HCT116 (cell line): ENCODE data around the gene BCO2. TPM values are rescaled to one million over a fixed set of nuclear protein-coding genes. Genes with fewer than 3 reads are reported as not detected.

Experiments
- ATAC-seq: fragments of 200-7000 bp; cut with Tn5 transposase; 2 replicates; pipeline ENCODE4 v1.9.1; 2020; ENCODE audit warnings: mild to moderate bottlenecking, moderate library complexity
- BruUV-seq: library from RNA; stranded (reverse); fragments of 400-500 nt; replicated peaks from 2 replicates; lab custom pipeline; 2021; lab: Mats Ljungman, UMichigan
- CTCF ChIA-PET: fragments of 300-600 bp; sonication (Branson Sonifier 250); formaldehyde crosslinking; loops from one replicate; lab custom pipeline; 2021; ENCODE audit warnings: antibody characterized with exemption; lab: Charles Lee
- POLR2A ChIA-PET: fragments of 300-600, 350-600 bp; sonication (Branson Sonifier 250); formaldehyde crosslinking; loops from one replicate; lab custom pipeline; 2021; ENCODE audit warnings: antibody characterized with exemption; lab: Charles Lee
- RAD21 ChIA-PET, 2 experiments: fragments of 300-600 bp; sonication (Branson Sonifier 250); formaldehyde crosslinking; loops; one replicate each; lab custom pipeline; 2023; ENCODE audit warnings: low total read pairs in 2 of 2; ENCODE audit not compliant: uncharacterized antibody in 2 of 2, unreplicated experiment in 2 of 2, low non-redundant PET in 1 of 2; lab: Charles Lee
- DNase-seq: peaks from one replicate; pipeline ENCODE4 v3.0.0-alpha.2; 2010; ENCODE audit warnings: low read depth, low spot score
- H2AFZ ChIP-seq: fragments of 200-600 bp; shearing (Covaris generic), sonication (generic); 2 replicates; pipeline ENCODE4 v1.6.1; 2017; ENCODE audit warnings: low read depth, mixed run types, mixed read lengths, antibody characterized with exemption, low read length; ENCODE audit not compliant: poor library complexity, severe bottlenecking
- H3K27ac ChIP-seq: 2 replicates; pipeline ENCODE4 v1.5.1; 2012; ENCODE audit warnings: low read depth, low read length
- H3K27me3 ChIP-seq: fragments of 200-600 bp; sonication (generic); 2 replicates; pipeline ENCODE4 v1.6.1; 2016; ENCODE audit warnings: mixed run types, low read length, mixed read lengths; ENCODE audit not compliant: insufficient read depth
- H3K36me3 ChIP-seq, 2 experiments: fragments of 200-500 bp in 1 of 2; fragments of 200-600 bp in 1 of 2; sonication (Bioruptor generic) in 1 of 2; sonication (generic) in 1 of 2; 2 replicates each; pipeline versions ENCODE4 v1.5.1 to v1.6.1; 2014 to 2016; ENCODE audit warnings: low read length in 2 of 2, inconsistent platforms in 1 of 2, mixed read lengths in 1 of 2, mixed run types in 1 of 2; ENCODE audit not compliant: insufficient read depth in 2 of 2, control insufficient read depth in 1 of 2
- H3K4me1 ChIP-seq, 2 experiments: fragments of 200-600 bp in 1 of 2; sonication (generic) in 1 of 2; 2 replicates each; pipeline versions ENCODE4 v1.5.1 to v1.6.1; 2012 to 2017; ENCODE audit warnings: low read length in 2 of 2, inconsistent platforms in 1 of 2, mild to moderate bottlenecking in 1 of 2, mixed read lengths in 1 of 2, mixed run types in 1 of 2, moderate library complexity in 1 of 2; ENCODE audit not compliant: insufficient read depth in 2 of 2, control insufficient read depth in 1 of 2
- H3K4me2 ChIP-seq: fragments of 200-600 bp; sonication (generic); 2 replicates; pipeline ENCODE4 v1.6.1; 2017; ENCODE audit warnings: mixed run types, low read length, mixed read lengths
- H3K4me3 ChIP-seq, 2 experiments: fragments of 200-600 bp in 1 of 2; sonication (generic) in 1 of 2; replicated peaks in 1 of 2; 2 replicates each; pipeline ENCODE4 v1.5.1; 2011 to 2016; ENCODE audit warnings: low read length in 2 of 2, control low read depth in 1 of 2, low read depth in 1 of 2, mild to moderate bottlenecking in 1 of 2, mixed read lengths in 1 of 2, mixed run types in 1 of 2
- H3K79me2 ChIP-seq: fragments of 200-600 bp; sonication (generic); 2 replicates; pipeline ENCODE4 v1.6.1; 2017; ENCODE audit warnings: mild to moderate bottlenecking, mixed run types, low read length, moderate library complexity, mixed read lengths; ENCODE audit not compliant: insufficient read depth
- H3K9ac ChIP-seq: fragments of 200-600 bp; sonication (generic); 2 replicates; pipeline ENCODE4 v1.6.1; 2016; ENCODE audit warnings: low read length, mixed read lengths
- H3K9me2 ChIP-seq: fragments of 200-600 bp; sonication (generic), shearing (Covaris generic); 2 replicates; pipeline ENCODE4 v1.6.1; 2017; ENCODE audit warnings: mixed run types, mild to moderate bottlenecking, moderate library complexity; ENCODE audit not compliant: insufficient read depth
- H3K9me3 ChIP-seq, 2 experiments: fragments of 200-500 bp in 1 of 2; fragments of 200-600 bp in 1 of 2; sonication (Bioruptor generic) in 1 of 2; sonication (generic) in 1 of 2; 2 replicates each; pipeline ENCODE4 v1.6.1; 2014 to 2017; ENCODE audit warnings: low read length in 2 of 2, mixed read lengths in 2 of 2, inconsistent platforms in 1 of 2, low read depth in 1 of 2, mild to moderate bottlenecking in 1 of 2, mixed run types in 1 of 2, moderate library complexity in 1 of 2; ENCODE audit not compliant: control insufficient read depth in 1 of 2, insufficient read depth in 1 of 2
- H4K20me1 ChIP-seq: fragments of 200-600 bp; sonication (generic), shearing (Covaris generic); 2 replicates; pipeline ENCODE4 v1.6.1; 2017; ENCODE audit warnings: mixed run types, mild to moderate bottlenecking, moderate library complexity; ENCODE audit not compliant: insufficient read depth
- ATF3 ChIP-seq: IDR thresholded peaks from 2 replicates; pipeline ENCODE4 v1.6.1; 2012
- CBX3 ChIP-seq: IDR thresholded peaks from 2 replicates; pipeline ENCODE4 v1.6.1; 2012; ENCODE audit warnings: low read depth
- CEBPB ChIP-seq: IDR thresholded peaks from 2 replicates; pipeline ENCODE4 v1.6.1; 2012; ENCODE audit warnings: low read depth
- CTCF ChIP-seq, 3 experiments: fragments of 200-600 bp in 1 of 3; sonication (generic) in 1 of 3; IDR thresholded peaks in 2 of 3; conservative IDR thresholded peaks in 1 of 3; 2 replicates each; pipeline ENCODE4 v1.5.1; 2012 to 2017; ENCODE audit warnings: low read depth in 2 of 3, low read length in 2 of 3, antibody characterized with exemption in 1 of 3, borderline replicate concordance in 1 of 3, control low read depth in 1 of 3, mild to moderate bottlenecking in 1 of 3, mixed read lengths in 1 of 3, mixed run types in 1 of 3, moderate library complexity in 1 of 3; ENCODE audit not compliant: insufficient read depth in 1 of 3
- ELF1 ChIP-seq: IDR thresholded peaks from 2 replicates; pipeline ENCODE4 v1.6.1; 2012; ENCODE audit warnings: low read depth, borderline replicate concordance
- EZH2 ChIP-seq: fragments of 200-600 bp; sonication (generic); IDR thresholded peaks from 2 replicates; pipeline ENCODE4 v1.6.1; 2017; ENCODE audit warnings: antibody characterized with exemption, mixed run types
- POLR2AphosphoS5 ChIP-seq: IDR thresholded peaks from 2 replicates; pipeline ENCODE4 v1.6.1; 2011; ENCODE audit warnings: mild to moderate bottlenecking, low read depth, low read length, moderate library complexity
- RAD21 ChIP-seq: IDR thresholded peaks from 2 replicates; pipeline ENCODE4 v1.6.1; 2012; ENCODE audit warnings: low read depth, mild to moderate bottlenecking
- REST ChIP-seq: IDR thresholded peaks from 2 replicates; pipeline ENCODE4 v1.6.1; 2012; ENCODE audit warnings: low read depth
- SIN3A ChIP-seq: IDR thresholded peaks from 2 replicates; pipeline ENCODE4 v1.6.1; 2012; ENCODE audit warnings: low read depth
- SP1 ChIP-seq: IDR thresholded peaks from 2 replicates; pipeline ENCODE4 v1.6.1; 2012; ENCODE audit warnings: low read depth
- SRF ChIP-seq: IDR thresholded peaks from 2 replicates; pipeline ENCODE4 v1.6.1; 2012; ENCODE audit warnings: low read depth
- TCF7L2 ChIP-seq: IDR thresholded peaks from 2 replicates; pipeline ENCODE4 v1.7.0; 2011; ENCODE audit warnings: borderline replicate concordance, inconsistent platforms; ENCODE audit not compliant: insufficient read depth, insufficient read length; ENCODE audit errors: extremely low read depth
- YY1 ChIP-seq: IDR thresholded peaks from 2 replicates; pipeline ENCODE4 v1.6.1; 2011; ENCODE audit warnings: low read length, low read depth, moderate library complexity, mild to moderate bottlenecking; ENCODE audit not compliant: insufficient replicate concordance; ENCODE audit errors: extremely low read depth
- ZBTB33 ChIP-seq: IDR thresholded peaks from 2 replicates; pipeline ENCODE4 v1.6.1; 2011; ENCODE audit warnings: mild to moderate bottlenecking, low read length, moderate library complexity; ENCODE audit not compliant: insufficient replicate concordance; ENCODE audit errors: extremely low read depth
- ZFX ChIP-seq: fragments of 450-650 bp; IDR thresholded peaks from 2 replicates; pipeline ENCODE4 v1.6.1; 2017
- ZNF274 ChIP-seq: fragments of 200-500 bp; sonication (Bioruptor generic); IDR thresholded peaks from 2 replicates; pipeline ENCODE4 v1.6.1; 2014; ENCODE audit warnings: mild to moderate bottlenecking, low read depth, low read length, inconsistent platforms
- intact Hi-C: fragments of 100-400 bp; cut with micrococcal nuclease; formaldehyde crosslinking; loops from 2 replicates; pipeline ENCODE4 v1.10.0; 2022
- total RNA-seq: library from RNA; stranded (reverse); gene quantifications from one replicate; pipeline ENCODE4 v1.2.1, GENCODE V29; 2021; ENCODE audit not compliant: unreplicated experiment

The BCO2 gene
- total RNA-seq, 1 experiment from 2014 or later, result 4.0 TPM

GRCh38 chr11:112177589-112177988 is 2.3 kb downstream of the BCO2 start:
- ATAC-seq (no peak), DNase-seq (no peak)
- Histone ChIP-seq H4K20me1 (no peaks in the 10 kb centered on the region), H3K4me2 (no peak overlapping the region), H3K9me2 (no peaks in the 10 kb centered on the region), H3K4me1 (peaks cover 7 to 29% of the 10 kb centered on the region in 2 experiments; a peak in 3 of 4 replicates), H3K27ac (no peak overlapping the region), H3K4me3 (no peak overlapping the region), H3K9ac (no peak overlapping the region), H3K36me3 (no peaks in the 10 kb centered on the region), H2AFZ (no peak overlapping the region), H3K9me3 (no peaks in the 10 kb centered on the region), H3K79me2 (no peaks in the 10 kb centered on the region), H3K27me3 (no peaks in the 10 kb centered on the region)
- BruUV-seq, result no TSS peak
- intact Hi-C loops, result loop anchor here (5.0 kb wide), 1 partner anchor 245 kb away; no protein-coding TSS in a partner anchor
- RAD21 ChIA-PET, result interaction anchor here in 1 of 2 experiments (0.6 kb wide), 1 partner anchor 32 kb away, joined by 3 read pairs; no protein-coding TSS in a partner anchor
- POLR2A ChIA-PET, result no interaction called here
- CTCF ChIA-PET, result no interaction called here
- no peak for TF ChIP-seq TCF7L2
- TF ChIP-seq ZBTB33, result no peak
- no peak for TF ChIP-seq SRF
- TF ChIP-seq SIN3A, result no peak
- TF ChIP-seq YY1, result no peak
- no peak for TF ChIP-seq ATF3
- TF ChIP-seq ELF1, result no peak
- no peak for TF ChIP-seq REST
- TF ChIP-seq RAD21, result no peak
- TF ChIP-seq SP1, result no peak
- no peak for TF ChIP-seq ZFX
- no peak for TF ChIP-seq CBX3
- TF ChIP-seq EZH2, result no peak
- TF ChIP-seq CEBPB, result no peak
- TF ChIP-seq CTCF (IDR thresholded peaks at IDR 0.05 in 2 of 3, conservative IDR thresholded peaks at IDR 0.05 in 1 of 3; ENCODE audit: borderline replicate concordance in 1 of 3, insufficient read depth in 1 of 3, low read depth in 2 of 3, low read length in 2 of 3), result no peak
- TF ChIP-seq ZNF274, result no peak
- no peak for TF ChIP-seq POLR2AphosphoS5
